ENCODE results near the gene ZNF804B.

GRCh38 chr7:88888684-88889083 lies 129.2 kb downstream of the ZNF804B start:
- TF ChIP-seq CTCF (conservative IDR thresholded peaks at IDR 0.05; ENCODE audit: low read length) (no peak), EZH2phosphoT487 (IDR thresholded peaks at IDR 0.05; ENCODE audit: borderline replicate concordance) (no peak)

Measured in Loucy (cell line).